ENCODE results near the gene TTC33.

- TF ChIP-seq CTCF (conservative IDR thresholded peaks at IDR 0.05) (no peak), EZH2 (IDR thresholded peaks at IDR 0.05; ENCODE audit: low read depth) (no peak)
Observed at GRCh38 chr5:40733879-40734563, 21.7 kb downstream of the TTC33 start.
